HFF-Myc (cell line): Measurements from ENCODE around the gene MASP2.

Experiments
- DNase-seq: peaks from one replicate; pipeline ENCODE4 v3.0.0-alpha.2; 2011; ENCODE audit warnings: low read depth; ENCODE audit errors: extremely low read depth
- H3K4me3 ChIP-seq: replicated peaks from 2 replicates; pipeline ENCODE4 v1.5.1; 2011; ENCODE audit warnings: low read depth, mild to moderate bottlenecking, control low read depth, low read length
- TF ChIP-seq, protein P1 (sequence below): IDR thresholded peaks from 2 replicates; pipeline ENCODE4 v1.5.1; 2012; ENCODE audit warnings: mild to moderate bottlenecking, low read depth, low read length, control low read depth; ENCODE audit errors: missing control alignments

Gene MASP2

DNA sequence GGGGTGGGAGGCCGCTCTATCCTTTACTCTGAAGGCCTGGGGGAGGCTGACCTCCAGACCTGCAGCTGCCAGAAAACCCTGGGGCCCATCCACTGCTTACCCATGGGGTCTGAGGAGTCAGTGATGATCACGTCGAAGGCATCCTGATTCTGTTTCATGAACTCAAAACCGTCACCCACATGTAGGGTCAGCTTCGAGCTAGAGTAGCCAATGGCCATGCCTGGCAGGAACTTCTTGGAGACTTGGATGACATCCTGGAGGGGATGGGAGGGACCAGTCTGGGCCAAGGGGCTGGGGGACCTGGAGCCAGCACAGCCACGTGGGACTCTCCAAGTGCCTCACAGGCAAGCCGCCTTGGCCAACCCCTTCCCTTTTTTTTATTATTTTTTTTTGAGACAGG is 9.5 kb upstream of the MASP2 start:
- TF ChIP-seq, protein P1, sequence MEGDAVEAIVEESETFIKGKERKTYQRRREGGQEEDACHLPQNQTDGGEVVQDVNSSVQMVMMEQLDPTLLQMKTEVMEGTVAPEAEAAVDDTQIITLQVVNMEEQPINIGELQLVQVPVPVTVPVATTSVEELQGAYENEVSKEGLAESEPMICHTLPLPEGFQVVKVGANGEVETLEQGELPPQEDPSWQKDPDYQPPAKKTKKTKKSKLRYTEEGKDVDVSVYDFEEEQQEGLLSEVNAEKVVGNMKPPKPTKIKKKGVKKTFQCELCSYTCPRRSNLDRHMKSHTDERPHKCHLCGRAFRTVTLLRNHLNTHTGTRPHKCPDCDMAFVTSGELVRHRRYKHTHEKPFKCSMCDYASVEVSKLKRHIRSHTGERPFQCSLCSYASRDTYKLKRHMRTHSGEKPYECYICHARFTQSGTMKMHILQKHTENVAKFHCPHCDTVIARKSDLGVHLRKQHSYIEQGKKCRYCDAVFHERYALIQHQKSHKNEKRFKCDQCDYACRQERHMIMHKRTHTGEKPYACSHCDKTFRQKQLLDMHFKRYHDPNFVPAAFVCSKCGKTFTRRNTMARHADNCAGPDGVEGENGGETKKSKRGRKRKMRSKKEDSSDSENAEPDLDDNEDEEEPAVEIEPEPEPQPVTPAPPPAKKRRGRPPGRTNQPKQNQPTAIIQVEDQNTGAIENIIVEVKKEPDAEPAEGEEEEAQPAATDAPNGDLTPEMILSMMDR, result no peak
- H3K4me3 ChIP-seq, result no peak overlapping the region
- no peak for DNase-seq

DNA sequence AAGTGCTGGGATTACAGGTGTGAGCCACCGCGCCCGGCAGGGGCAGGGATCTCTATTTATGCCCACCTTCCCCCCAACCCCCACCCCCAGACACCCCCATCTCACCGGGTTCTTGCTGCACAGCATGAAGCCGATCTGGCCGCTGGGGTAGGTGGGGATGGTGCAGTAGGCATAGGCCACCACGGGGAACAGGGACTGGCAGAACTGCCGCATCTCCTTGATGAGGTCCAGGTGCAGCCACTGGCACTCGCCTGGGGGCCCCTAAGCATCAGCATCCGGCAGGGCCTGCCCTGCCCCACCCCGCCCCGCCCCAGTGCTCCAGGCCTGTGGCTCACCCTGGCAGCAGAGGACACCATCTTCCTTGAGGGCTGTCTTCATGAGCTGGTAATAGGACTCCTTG is 8.6 kb upstream of the MASP2 start:
- TF ChIP-seq, protein P1, result no peak
- no peak overlapping the region for H3K4me3 ChIP-seq
- DNase-seq, result no peak

DNA sequence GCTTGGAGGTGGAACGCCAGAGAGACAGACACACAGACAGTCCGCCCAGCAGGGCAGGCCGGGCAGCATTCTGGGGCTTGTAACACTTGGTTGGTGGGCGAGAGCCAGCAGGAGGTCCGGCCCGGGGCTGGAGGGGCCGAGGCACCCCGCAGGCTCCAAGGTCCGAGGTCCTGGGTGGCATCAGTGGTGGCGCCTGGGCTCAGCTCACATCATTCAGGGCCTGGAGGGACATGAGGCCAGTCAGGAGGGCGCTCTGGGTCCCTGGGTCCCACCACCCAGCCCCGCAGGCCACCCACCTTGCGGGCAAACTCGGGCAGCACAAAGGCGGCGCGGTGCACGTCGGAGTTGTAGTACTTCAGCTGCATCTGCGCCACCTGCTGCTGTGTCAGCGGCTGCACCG is 7.6 kb upstream of the MASP2 start:
- TF ChIP-seq, protein P1, result no peak
- no peak for DNase-seq
- H3K4me3 ChIP-seq, result no peak overlapping the region

DNA sequence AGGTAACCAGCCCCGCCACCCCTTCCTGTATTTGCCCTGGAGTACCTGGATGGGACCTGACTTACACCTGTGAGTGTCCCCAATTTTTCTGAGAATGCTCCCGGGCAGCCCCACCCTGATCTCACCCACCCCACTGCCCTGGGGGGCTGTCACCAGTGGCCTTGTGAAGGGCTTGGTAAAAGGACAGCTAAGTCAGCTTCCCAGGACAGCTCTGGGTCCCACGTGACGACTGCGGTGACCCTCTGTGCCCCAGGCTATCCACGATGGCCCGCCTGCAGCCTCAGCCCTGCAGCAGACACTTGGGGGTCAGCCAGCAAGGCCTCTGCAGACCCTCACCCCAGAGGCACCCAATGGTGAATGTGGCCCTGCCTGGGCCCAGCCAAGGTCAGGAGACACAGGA is 7.1 kb upstream of the MASP2 start:
- TF ChIP-seq, protein P1, result no peak
- no peak overlapping the region for H3K4me3 ChIP-seq
- no peak for DNase-seq

DNA sequence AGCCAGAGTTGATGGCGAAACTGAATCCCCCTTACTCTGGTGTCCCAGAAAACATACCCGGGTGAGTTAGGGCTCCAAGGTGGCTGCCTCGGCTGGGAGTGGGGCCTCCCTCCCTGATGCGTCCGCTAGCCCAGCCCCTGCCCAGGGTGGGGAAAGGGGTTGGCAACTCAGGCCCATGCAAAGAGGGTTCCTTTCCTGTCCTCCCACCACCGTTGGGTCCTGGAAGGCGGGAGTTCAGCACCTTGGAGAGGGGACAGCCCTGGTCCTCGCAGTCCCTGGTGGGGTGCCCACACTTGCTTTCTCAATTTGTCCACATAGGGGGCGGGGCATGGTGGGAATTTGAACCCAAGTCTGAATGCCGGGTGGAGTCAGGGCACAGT is 6.7 kb upstream of the MASP2 start:
- no peak overlapping the region for H3K4me3 ChIP-seq
- TF ChIP-seq, protein P1, result no peak
- no peak for DNase-seq

DNA sequence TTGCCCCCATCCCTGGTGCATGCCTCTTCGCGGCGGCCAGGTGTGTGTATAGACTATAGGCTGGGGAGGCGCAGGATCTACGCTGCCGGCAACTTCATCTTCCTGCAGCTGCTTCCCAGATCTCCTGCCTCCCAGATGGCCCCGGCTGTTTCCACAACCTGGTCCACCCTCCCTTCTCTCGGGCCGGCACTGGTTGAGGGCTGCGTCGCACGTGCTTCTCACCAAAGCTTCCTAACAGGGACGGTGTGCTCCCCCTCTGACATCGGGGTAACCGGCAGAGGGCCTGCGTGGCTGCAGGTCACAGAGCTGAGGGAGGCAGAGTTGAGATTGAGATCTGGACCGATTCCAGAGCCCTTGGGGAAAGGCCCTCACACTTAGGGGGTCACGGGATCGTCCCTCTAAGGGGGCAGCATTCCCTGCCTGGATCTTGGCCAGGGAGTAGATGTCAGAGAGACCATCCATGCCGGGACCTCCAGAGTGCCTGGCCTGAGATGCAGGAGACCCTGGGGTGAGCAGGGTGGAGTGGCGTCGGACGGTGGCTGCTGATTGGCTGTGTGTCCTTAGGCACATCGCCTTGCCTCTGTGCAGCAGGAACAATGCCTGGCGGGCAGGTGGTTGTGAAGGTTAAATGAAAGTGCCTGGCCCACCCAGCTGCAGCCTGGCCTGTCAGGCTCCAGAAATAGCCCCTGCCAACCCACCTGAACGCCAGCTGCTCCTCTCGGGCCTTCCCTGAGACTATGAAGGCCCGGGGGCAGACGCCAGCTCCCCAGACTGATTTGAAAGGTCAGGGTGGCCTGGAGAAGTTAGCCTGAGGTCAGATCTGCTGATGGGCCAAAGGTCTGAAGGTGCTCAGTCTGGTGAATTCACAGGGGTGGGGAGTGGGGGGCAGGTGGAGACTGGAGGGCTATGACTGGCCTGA is 6.1 kb upstream of the MASP2 start:
- TF ChIP-seq, protein P1, result no peak
- DNase-seq, result no peak
- no peak overlapping the region for H3K4me3 ChIP-seq
